Trophoblast cell (in vitro differentiated cells and primary cell): ENCODE results near the gene CABP4.
A peak's percentile ranks its signal among the peaks of the same experiment; 100 is the strongest.

Experiments
- DNase-seq, 2 donors: peaks; one replicate each; pipeline ENCODE4 v3.0.0-alpha.2; 2016
- H2AFZ ChIP-seq: 2 replicates; pipeline ENCODE4 v1.6.1; 2013; ENCODE audit warnings: low read length, moderate library complexity, mild to moderate bottlenecking; ENCODE audit not compliant: insufficient read depth, poor library complexity
- H2AK5ac ChIP-seq: 2 replicates; pipeline ENCODE4 v1.6.1; 2013; ENCODE audit warnings: mild to moderate bottlenecking, low read length
- H2BK120ac ChIP-seq: 2 replicates; pipeline ENCODE4 v1.6.1; 2013; ENCODE audit warnings: low read length, mild to moderate bottlenecking, moderate library complexity; ENCODE audit not compliant: insufficient read depth, poor library complexity
- H2BK12ac ChIP-seq: 2 replicates; pipeline ENCODE4 v1.6.1; 2013; ENCODE audit warnings: mild to moderate bottlenecking, low read length, moderate library complexity
- H2BK5ac ChIP-seq: 2 replicates; pipeline ENCODE4 v1.6.1; 2013; ENCODE audit warnings: low read length, low read depth, moderate library complexity, mild to moderate bottlenecking; ENCODE audit not compliant: poor library complexity
- H3K14ac ChIP-seq: 2 replicates; pipeline ENCODE4 v1.6.1; 2013; ENCODE audit warnings: mild to moderate bottlenecking, low read length
- H3K18ac ChIP-seq: 2 replicates; pipeline ENCODE4 v1.6.1; 2013; ENCODE audit warnings: mild to moderate bottlenecking, low read length
- H3K23ac ChIP-seq: 2 replicates; pipeline ENCODE4 v1.6.1; 2013; ENCODE audit warnings: low read length
- H3K27ac ChIP-seq: 2 replicates; pipeline ENCODE4 v1.5.1; 2013; ENCODE audit warnings: low read depth, mild to moderate bottlenecking, inconsistent platforms, low read length, moderate library complexity
- H3K27me3 ChIP-seq: 2 replicates; pipeline ENCODE4 v1.6.1; 2013; ENCODE audit warnings: inconsistent platforms, mild to moderate bottlenecking, low read length, moderate library complexity; ENCODE audit not compliant: insufficient read depth
- H3K36me3 ChIP-seq, 2 experiments: 1 replicate in 1 of 2; 2 replicates in 1 of 2; pipeline ENCODE4 v1.6.1; 2013; ENCODE audit warnings: low read length in 2 of 2, mild to moderate bottlenecking in 2 of 2, moderate library complexity in 1 of 2; ENCODE audit not compliant: insufficient read depth in 2 of 2, control insufficient read depth in 1 of 2
- H3K4ac ChIP-seq: 2 replicates; pipeline ENCODE4 v1.6.1; 2013; ENCODE audit warnings: low read depth, mild to moderate bottlenecking, low read length, moderate library complexity
- H3K4me1 ChIP-seq, 2 experiments: 1 replicate in 1 of 2; 2 replicates in 1 of 2; pipeline ENCODE4 v1.6.1; 2013; ENCODE audit warnings: low read length in 2 of 2, mild to moderate bottlenecking in 2 of 2, moderate library complexity in 1 of 2; ENCODE audit not compliant: insufficient read depth in 2 of 2, control insufficient read depth in 1 of 2
- H3K4me2 ChIP-seq: 2 replicates; pipeline ENCODE4 v1.6.1; 2013; ENCODE audit warnings: inconsistent platforms, mild to moderate bottlenecking, low read length, moderate library complexity
- H3K4me3 ChIP-seq: 2 replicates; pipeline ENCODE4 v1.5.1; 2013; ENCODE audit warnings: mild to moderate bottlenecking, low read depth, low read length, inconsistent platforms
- H3K79me1 ChIP-seq: one replicate; pipeline ENCODE4 v1.6.1; 2013; ENCODE audit warnings: low read length
- H3K79me2 ChIP-seq: 2 replicates; pipeline ENCODE4 v1.6.1; 2013; ENCODE audit warnings: low read length, mild to moderate bottlenecking; ENCODE audit not compliant: control insufficient read depth, insufficient read depth, poor library complexity
- H3K9ac ChIP-seq: 2 replicates; pipeline ENCODE4 v1.6.1; 2013; ENCODE audit warnings: mild to moderate bottlenecking, low read length
- H3K9me3 ChIP-seq: 2 replicates; pipeline ENCODE4 v1.6.1; 2013; ENCODE audit warnings: low read depth, mild to moderate bottlenecking, control low read depth, inconsistent platforms, low read length; ENCODE audit not compliant: insufficient read depth
- H4K12ac ChIP-seq: 2 replicates; pipeline ENCODE4 v1.6.1; 2013; ENCODE audit warnings: low read depth, mild to moderate bottlenecking, low read length, moderate library complexity
- H4K8ac ChIP-seq: 2 replicates; pipeline ENCODE4 v1.6.1; 2013; ENCODE audit warnings: low read depth, mild to moderate bottlenecking, low read length, moderate library complexity
- H4K91ac ChIP-seq: one replicate; pipeline ENCODE4 v1.6.1; 2013; ENCODE audit warnings: low read depth, mild to moderate bottlenecking, low read length, moderate library complexity
- WGBS: extraction: QIAGEN DNeasy Blood & Tissue Kit; methylation state at CpG from one replicate; pipeline ENCODE4 v1.1.7; 2013; ENCODE audit warnings: missing lambda C conversion rate; ENCODE audit not compliant: insufficient read length, insufficient coverage; ENCODE audit errors: extremely low coverage; 5-methylcytosine and 5-hydroxymethylcytosine counted together

The CABP4 gene

GRCh38 chr11:67482275-67482826 lies 27.2 kb downstream of the CABP4 start:
- H3K23ac ChIP-seq, result no peak overlapping the region
- no peak overlapping the region for H2BK12ac ChIP-seq
- DNase-seq, result no peak
- H4K91ac ChIP-seq, result peak overlapping the region; percentile 35
- H3K79me1 ChIP-seq, result peaks cover 8% of the 10 kb centered on the region
- peak overlapping the region; percentile 53 for H3K4me3 ChIP-seq
- H3K4ac ChIP-seq, result no peak overlapping the region
- H3K27ac ChIP-seq, result no peak overlapping the region
- peaks cover 2% of the 10 kb centered on the region for H3K79me2 ChIP-seq
- peaks cover 6 to 11% of the 10 kb centered on the region in 2 experiments for H3K4me1 ChIP-seq
- no peak overlapping the region for H3K18ac ChIP-seq
- H4K8ac ChIP-seq, result peak overlapping the region; percentile 97
- peak overlapping the region; percentile 67 for H3K4me2 ChIP-seq
- H3K27me3 ChIP-seq, result no peaks in the 10 kb centered on the region
- WGBS, result no CpG with 5 or more reads among the region's 19 CpGs
- peak overlapping the region; percentile 86 for H4K12ac ChIP-seq
- peaks cover 2% of the 10 kb centered on the region for H3K9me3 ChIP-seq
- peak overlapping the region; percentile 80 for H2AK5ac ChIP-seq
- peak overlapping the region; percentile 42 for H3K14ac ChIP-seq
- H2BK120ac ChIP-seq, result peak overlapping the region; percentile 18
- H3K36me3 ChIP-seq, result peaks cover under 1 to 3% of the 10 kb centered on the region in 2 experiments
- H2BK5ac ChIP-seq, result no peak overlapping the region
- H2AFZ ChIP-seq, result no peak overlapping the region
- H3K9ac ChIP-seq, result no peak overlapping the region

GRCh38 chr11:67482827-67483798 lies 28.0 kb downstream of the CABP4 start, which contains the start of gene AIP:
TSS of gene AIP (plus strand) at chr11:67483026. CDS start at chr11:67483159, 133 bp downstream.
- Histone ChIP-seq H4K12ac (peak within 1 kb of the TSS; percentile 86), H3K79me2 (peaks cover 2% of the 10 kb centered on the region), H3K79me1 (peaks cover 8% of the 10 kb centered on the region), H4K91ac (peak within 1 kb of the TSS; percentile 58), H4K8ac (peak within 1 kb of the TSS; percentile 97), H2BK120ac (peak within 1 kb of the TSS; percentile 43), H3K9me3 (peaks cover 2% of the 10 kb centered on the region), H3K18ac (peak within 1 kb of the TSS; percentile 58), H3K4ac (peak within 1 kb of the TSS; percentile 38), H3K4me3 (peak within 1 kb of the TSS; percentile 77), H3K23ac (no peak within 1 kb of the TSS), H2AK5ac (peak within 1 kb of the TSS; percentile 80), H3K4me2 (peak within 1 kb of the TSS; percentile 68), H3K27me3 (no peaks in the 10 kb centered on the region), H3K4me1 (peaks cover 6 to 11% of the 10 kb centered on the region in 2 experiments), H3K9ac (peak within 1 kb of the TSS; percentile 63), H2AFZ (peak within 1 kb of the TSS; percentile 81), H2BK12ac (no peak within 1 kb of the TSS), H3K36me3 (peaks cover 4 to 5% of the 10 kb centered on the region in 2 experiments), H3K27ac (no peak within 1 kb of the TSS), H2BK5ac (peak within 1 kb of the TSS; percentile 24), H3K14ac (peak within 1 kb of the TSS; percentile 58)
- WGBS, result no CpG with 5 or more reads among the region's 60 CpGs
- peak; percentile 99 to 100 for DNase-seq

GRCh38 chr11:67483831-67484665 lies 28.9 kb downstream of the CABP4 start:
- peaks cover 2% of the 10 kb centered on the region for H3K79me2 ChIP-seq
- peaks cover 2% of the 10 kb centered on the region for H3K9me3 ChIP-seq
- H4K12ac ChIP-seq, result no peak overlapping the region
- no peaks in the 10 kb centered on the region for H3K27me3 ChIP-seq
- no peak overlapping the region for H2BK12ac ChIP-seq
- peaks cover 6 to 11% of the 10 kb centered on the region in 2 experiments for H3K4me1 ChIP-seq
- H3K79me1 ChIP-seq, result peaks cover 8% of the 10 kb centered on the region
- no CpG with 5 or more reads among the region's 16 CpGs for WGBS
- H3K9ac ChIP-seq, result no peak overlapping the region
- no peak overlapping the region for H3K23ac ChIP-seq
- H3K18ac ChIP-seq, result no peak overlapping the region
- no peak overlapping the region for H3K4me3 ChIP-seq
- peaks cover 6 to 8% of the 10 kb centered on the region in 2 experiments for H3K36me3 ChIP-seq
- H2BK5ac ChIP-seq, result no peak overlapping the region
- H3K14ac ChIP-seq, result no peak overlapping the region
- H3K4ac ChIP-seq, result no peak overlapping the region
- H4K91ac ChIP-seq, result no peak overlapping the region
- no peak overlapping the region for H3K27ac ChIP-seq
- H4K8ac ChIP-seq, result no peak overlapping the region
- H3K4me2 ChIP-seq, result no peak overlapping the region
- H2AK5ac ChIP-seq, result no peak overlapping the region
- H2AFZ ChIP-seq, result no peak overlapping the region
- DNase-seq, result no peak
- H2BK120ac ChIP-seq, result no peak overlapping the region

GRCh38 chr11:67484847-67485311 lies 29.7 kb downstream of the CABP4 start:
- Histone ChIP-seq H3K36me3 (peaks cover 14 to 16% of the 10 kb centered on the region in 2 experiments), H3K4me1 (peaks cover 6 to 11% of the 10 kb centered on the region in 2 experiments), H3K9ac (no peak overlapping the region), H2BK5ac (no peak overlapping the region), H4K8ac (no peak overlapping the region), H4K12ac (no peak overlapping the region), H2AFZ (no peak overlapping the region), H3K14ac (no peak overlapping the region), H3K4ac (no peak overlapping the region), H3K18ac (no peak overlapping the region), H3K79me2 (peaks cover 2% of the 10 kb centered on the region), H3K79me1 (peaks cover 8% of the 10 kb centered on the region), H3K23ac (no peak overlapping the region), H4K91ac (no peak overlapping the region), H3K27me3 (no peaks in the 10 kb centered on the region), H3K4me2 (no peak overlapping the region), H3K9me3 (peaks cover 2% of the 10 kb centered on the region), H3K27ac (no peak overlapping the region), H2BK120ac (no peak overlapping the region), H2BK12ac (no peak overlapping the region), H2AK5ac (no peak overlapping the region), H3K4me3 (no peak overlapping the region)
- DNase-seq, result no peak
- no CpG with 5 or more reads among the region's 11 CpGs for WGBS
